Measurements from ENCODE around the gene SULT4A1. TPM values are rescaled to one million over a fixed set of nuclear protein-coding genes. Genes with fewer than 3 reads are reported as not detected.

SULT4A1 gene
- total and polyA plus RNA-seq, 10 of the 15 experiments (the other 5 are each of a cell fraction or from before 2014, with no cell fraction given), result not detected

GRCh38 chr22:43884600-43885318 is 22.4 kb upstream of the SULT4A1 start (continued):
- TF ChIP-seq, protein P1, sequence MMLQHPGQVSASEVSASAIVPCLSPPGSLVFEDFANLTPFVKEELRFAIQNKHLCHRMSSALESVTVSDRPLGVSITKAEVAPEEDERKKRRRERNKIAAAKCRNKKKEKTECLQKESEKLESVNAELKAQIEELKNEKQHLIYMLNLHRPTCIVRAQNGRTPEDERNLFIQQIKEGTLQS (IDR thresholded peaks at IDR 0.05; ENCODE audit: borderline replicate concordance, extremely low read depth, low read depth, low read length), result no peak
- TF ChIP-seq CBX3 (IDR thresholded peaks at IDR 0.05; ENCODE audit: borderline replicate concordance, low read depth) (no peak), TCF12 (IDR thresholded peaks at IDR 0.05; ENCODE audit: low read depth, low read length) (0 out of 2 replicates have a peak, but pooled peaks have one; percentile 8), SMARCA5 (IDR thresholded peaks at IDR 0.05) (no peak), TCF7 (IDR thresholded peaks at IDR 0.05; ENCODE audit: borderline replicate concordance) (no peak), STAT3 (IDR thresholded peaks at IDR 0.05; ENCODE audit: low read depth, low read length) (no peak), RAD21 (IDR thresholded peaks at IDR 0.05; ENCODE audit: insufficient read depth, low read depth, low read length) (peak; percentile 60), CHD1 (IDR thresholded peaks at IDR 0.05; ENCODE audit: low read depth, low read length) (no peak), RCOR1 (conservative IDR thresholded peaks at IDR 0.05; ENCODE audit: low read depth, low read length) (no peak)
- TF ChIP-seq, protein P2, sequence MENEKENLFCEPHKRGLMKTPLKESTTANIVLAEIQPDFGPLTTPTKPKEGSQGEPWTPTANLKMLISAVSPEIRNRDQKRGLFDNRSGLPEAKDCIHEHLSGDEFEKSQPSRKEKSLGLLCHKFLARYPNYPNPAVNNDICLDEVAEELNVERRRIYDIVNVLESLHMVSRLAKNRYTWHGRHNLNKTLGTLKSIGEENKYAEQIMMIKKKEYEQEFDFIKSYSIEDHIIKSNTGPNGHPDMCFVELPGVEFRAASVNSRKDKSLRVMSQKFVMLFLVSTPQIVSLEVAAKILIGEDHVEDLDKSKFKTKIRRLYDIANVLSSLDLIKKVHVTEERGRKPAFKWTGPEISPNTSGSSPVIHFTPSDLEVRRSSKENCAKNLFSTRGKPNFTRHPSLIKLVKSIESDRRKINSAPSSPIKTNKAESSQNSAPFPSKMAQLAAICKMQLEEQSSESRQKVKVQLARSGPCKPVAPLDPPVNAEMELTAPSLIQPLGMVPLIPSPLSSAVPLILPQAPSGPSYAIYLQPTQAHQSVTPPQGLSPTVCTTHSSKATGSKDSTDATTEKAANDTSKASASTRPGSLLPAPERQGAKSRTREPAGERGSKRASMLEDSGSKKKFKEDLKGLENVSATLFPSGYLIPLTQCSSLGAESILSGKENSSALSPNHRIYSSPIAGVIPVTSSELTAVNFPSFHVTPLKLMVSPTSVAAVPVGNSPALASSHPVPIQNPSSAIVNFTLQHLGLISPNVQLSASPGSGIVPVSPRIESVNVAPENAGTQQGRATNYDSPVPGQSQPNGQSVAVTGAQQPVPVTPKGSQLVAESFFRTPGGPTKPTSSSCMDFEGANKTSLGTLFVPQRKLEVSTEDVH (IDR thresholded peaks at IDR 0.05; ENCODE audit: low read depth, partially characterized antibody), result no peak
- TF ChIP-seq, protein P3, sequence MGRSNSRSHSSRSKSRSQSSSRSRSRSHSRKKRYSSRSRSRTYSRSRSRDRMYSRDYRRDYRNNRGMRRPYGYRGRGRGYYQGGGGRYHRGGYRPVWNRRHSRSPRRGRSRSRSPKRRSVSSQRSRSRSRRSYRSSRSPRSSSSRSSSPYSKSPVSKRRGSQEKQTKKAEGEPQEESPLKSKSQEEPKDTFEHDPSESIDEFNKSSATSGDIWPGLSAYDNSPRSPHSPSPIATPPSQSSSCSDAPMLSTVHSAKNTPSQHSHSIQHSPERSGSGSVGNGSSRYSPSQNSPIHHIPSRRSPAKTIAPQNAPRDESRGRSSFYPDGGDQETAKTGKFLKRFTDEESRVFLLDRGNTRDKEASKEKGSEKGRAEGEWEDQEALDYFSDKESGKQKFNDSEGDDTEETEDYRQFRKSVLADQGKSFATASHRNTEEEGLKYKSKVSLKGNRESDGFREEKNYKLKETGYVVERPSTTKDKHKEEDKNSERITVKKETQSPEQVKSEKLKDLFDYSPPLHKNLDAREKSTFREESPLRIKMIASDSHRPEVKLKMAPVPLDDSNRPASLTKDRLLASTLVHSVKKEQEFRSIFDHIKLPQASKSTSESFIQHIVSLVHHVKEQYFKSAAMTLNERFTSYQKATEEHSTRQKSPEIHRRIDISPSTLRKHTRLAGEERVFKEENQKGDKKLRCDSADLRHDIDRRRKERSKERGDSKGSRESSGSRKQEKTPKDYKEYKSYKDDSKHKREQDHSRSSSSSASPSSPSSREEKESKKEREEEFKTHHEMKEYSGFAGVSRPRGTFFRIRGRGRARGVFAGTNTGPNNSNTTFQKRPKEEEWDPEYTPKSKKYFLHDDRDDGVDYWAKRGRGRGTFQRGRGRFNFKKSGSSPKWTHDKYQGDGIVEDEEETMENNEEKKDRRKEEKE (IDR thresholded peaks at IDR 0.05), result no peak

Data from GM12878 (cell line).